Esophagus squamous epithelium (tissue), 4 donors: ENCODE results near the gene CLDN20.

Source experiments
- POLR2A ChIP-seq, 4 donors: fragments of 450-650 bp; IDR thresholded peaks; one replicate each; pipeline ENCODE4 v1.6.1; 2017; ENCODE audit warnings: antibody characterized with exemption in 4 of 4, mild to moderate bottlenecking in 4 of 4, moderate library complexity in 3 of 4
- TF ChIP-seq, protein P1 (sequence below), 6 experiments: fragments of 450-650 bp in 4 of 6; fragments of 200-600 bp in 2 of 6; sonication (generic) in 2 of 6; IDR thresholded peaks; one replicate each; pipeline ENCODE4 v1.5.1; 2016 to 2019; ENCODE audit warnings: antibody characterized with exemption in 6 of 6, mild to moderate bottlenecking in 4 of 6, moderate library complexity in 4 of 6

DNA sequence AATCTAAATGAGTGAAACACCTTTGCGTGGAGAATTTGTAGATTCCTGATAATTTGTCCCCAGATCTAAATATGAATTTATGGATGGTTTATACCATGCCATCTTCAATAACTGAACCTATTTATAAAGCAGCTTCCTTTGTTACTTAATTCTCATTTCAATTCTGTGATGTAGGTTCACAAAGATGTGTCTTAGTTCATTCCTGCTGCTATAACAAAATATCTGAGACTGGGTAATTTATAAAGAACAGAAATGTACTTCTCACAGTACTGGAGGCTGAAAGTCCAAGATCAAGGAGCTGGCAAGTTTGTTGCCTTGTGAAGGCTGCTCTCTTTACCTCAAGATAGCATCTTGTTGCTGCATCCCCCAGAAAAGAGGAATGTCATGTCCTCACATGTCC lies 52.6 kb downstream of the CLDN20 start:
- TF ChIP-seq POLR2A (IDR thresholded peaks at IDR 0.05) = no peak
- TF ChIP-seq, protein P1, sequence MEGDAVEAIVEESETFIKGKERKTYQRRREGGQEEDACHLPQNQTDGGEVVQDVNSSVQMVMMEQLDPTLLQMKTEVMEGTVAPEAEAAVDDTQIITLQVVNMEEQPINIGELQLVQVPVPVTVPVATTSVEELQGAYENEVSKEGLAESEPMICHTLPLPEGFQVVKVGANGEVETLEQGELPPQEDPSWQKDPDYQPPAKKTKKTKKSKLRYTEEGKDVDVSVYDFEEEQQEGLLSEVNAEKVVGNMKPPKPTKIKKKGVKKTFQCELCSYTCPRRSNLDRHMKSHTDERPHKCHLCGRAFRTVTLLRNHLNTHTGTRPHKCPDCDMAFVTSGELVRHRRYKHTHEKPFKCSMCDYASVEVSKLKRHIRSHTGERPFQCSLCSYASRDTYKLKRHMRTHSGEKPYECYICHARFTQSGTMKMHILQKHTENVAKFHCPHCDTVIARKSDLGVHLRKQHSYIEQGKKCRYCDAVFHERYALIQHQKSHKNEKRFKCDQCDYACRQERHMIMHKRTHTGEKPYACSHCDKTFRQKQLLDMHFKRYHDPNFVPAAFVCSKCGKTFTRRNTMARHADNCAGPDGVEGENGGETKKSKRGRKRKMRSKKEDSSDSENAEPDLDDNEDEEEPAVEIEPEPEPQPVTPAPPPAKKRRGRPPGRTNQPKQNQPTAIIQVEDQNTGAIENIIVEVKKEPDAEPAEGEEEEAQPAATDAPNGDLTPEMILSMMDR (IDR thresholded peaks at IDR 0.05) = no peak
